Endothelial cell of umbilical vein (primary cell): Measurements from ENCODE around the gene PHACTR1. TPM values are rescaled to one million over a fixed set of nuclear protein-coding genes. Genes with fewer than 3 reads are reported as not detected.

ENCODE experiments used
- BruUV-seq: library from RNA; stranded (reverse); fragments of 400-500 nt; replicated peaks from 2 replicates; lab custom pipeline; 2021; lab: Mats Ljungman, UMichigan
- CTCF ChIA-PET: fragments of 300-600, 350-600 bp; sonication (Branson Sonifier 250); formaldehyde crosslinking; loops from one replicate; lab custom pipeline; 2021; ENCODE audit warnings: antibody characterized with exemption, inconsistent platforms; lab: Charles Lee
- POLR2A ChIA-PET: fragments of 300-600, 350-600 bp; sonication (Branson Sonifier 250); formaldehyde crosslinking; loops from one replicate; lab custom pipeline; 2021; ENCODE audit warnings: antibody characterized with exemption, inconsistent platforms; lab: Charles Lee
- DNase-seq: peaks from one replicate; pipeline ENCODE4 v3.0.0-alpha.2; 2011; ENCODE audit warnings: low read depth, low spot score
- FAIRE-seq: peaks from 2 replicates; lab custom pipeline; 2011; peaks lifted over from hg19 to GRCh38; lab: Jason Lieb, UNC
- H2AFZ ChIP-seq: 2 replicates; pipeline ENCODE4 v1.6.0; 2012; ENCODE audit warnings: low read depth, low read length, control low read depth, inconsistent platforms
- H3K27ac ChIP-seq: 2 replicates; pipeline ENCODE4 v1.5.1; 2011; ENCODE audit warnings: low read depth, mild to moderate bottlenecking, control low read depth, low read length, moderate library complexity; ENCODE audit not compliant: insufficient read depth
- H3K27me3 ChIP-seq, 2 experiments: 2 replicates each; pipeline versions ENCODE4 v1.6.0 to v1.6.1; 2011; ENCODE audit warnings: low read length in 2 of 2, mixed read lengths in 1 of 2; ENCODE audit not compliant: control insufficient read depth in 2 of 2, insufficient read depth in 2 of 2
- H3K36me3 ChIP-seq, 2 experiments: 2 replicates in 1 of 2; 3 replicates in 1 of 2; pipeline ENCODE4 v1.5.1; 2011; ENCODE audit warnings: low read length in 2 of 2, mild to moderate bottlenecking in 1 of 2, moderate library complexity in 1 of 2; ENCODE audit not compliant: control insufficient read depth in 2 of 2, insufficient read depth in 2 of 2; ENCODE audit errors: extremely low read depth in 1 of 2
- H3K4me1 ChIP-seq: 3 replicates; pipeline ENCODE4 v1.5.1; 2011; ENCODE audit warnings: mild to moderate bottlenecking, low read length; ENCODE audit not compliant: control insufficient read depth, insufficient read depth; ENCODE audit errors: extremely low read depth
- H3K4me2 ChIP-seq: 2 replicates; pipeline ENCODE4 v1.6.1; 2011; ENCODE audit warnings: low read length, control low read depth, mixed read lengths; ENCODE audit not compliant: insufficient read depth
- H3K4me3 ChIP-seq, 3 experiments: fragments of 200-600 bp in 1 of 3; sonication (generic), shearing (Covaris generic) in 1 of 3; replicated peaks in 1 of 3; 2 replicates each; pipeline ENCODE4 v1.5.1; 2011 to 2016; ENCODE audit warnings: control low read depth in 3 of 3, low read length in 3 of 3, mild to moderate bottlenecking in 2 of 3, inconsistent platforms in 1 of 3, low read depth in 1 of 3, moderate library complexity in 1 of 3; ENCODE audit not compliant: insufficient read depth in 1 of 3
- H3K79me2 ChIP-seq: 2 replicates; pipeline ENCODE4 v1.6.0; 2012; ENCODE audit warnings: low read length, inconsistent platforms; ENCODE audit not compliant: control insufficient read depth, insufficient read depth
- H3K9ac ChIP-seq: replicated peaks from 2 replicates; pipeline ENCODE3; 2011; ENCODE audit warnings: low read length, control low read depth; ENCODE audit not compliant: insufficient read depth; ENCODE audit errors: extremely low read depth
- H3K9me1 ChIP-seq: replicated peaks from 3 replicates; pipeline ENCODE4 v1.6.0; 2011; ENCODE audit warnings: mild to moderate bottlenecking, low read length; ENCODE audit not compliant: control insufficient read depth, insufficient read depth; ENCODE audit errors: extremely low read depth
- H3K9me3 ChIP-seq: replicated peaks from 2 replicates; pipeline ENCODE4 v1.5.1; 2012; ENCODE audit warnings: low read length, inconsistent platforms; ENCODE audit not compliant: control insufficient read depth, insufficient read depth
- H4K20me1 ChIP-seq: replicated peaks from 2 replicates; pipeline ENCODE3; 2011; ENCODE audit warnings: mild to moderate bottlenecking, low read length; ENCODE audit not compliant: control insufficient read depth, insufficient read depth; ENCODE audit errors: extremely low read depth
- FOS ChIP-seq: IDR thresholded peaks from 2 replicates; pipeline ENCODE4 v1.6.1; 2011; ENCODE audit warnings: mild to moderate bottlenecking, low read length, moderate library complexity, borderline replicate concordance; ENCODE audit not compliant: insufficient read depth
- MYC ChIP-seq: IDR thresholded peaks from one replicate; pipeline ENCODE4 v1.6.1; 2011; ENCODE audit warnings: mild to moderate bottlenecking, low read depth, low read length
- POLR2A ChIP-seq: IDR thresholded peaks from 2 replicates; pipeline ENCODE4 v1.6.1; 2012; ENCODE audit warnings: low read depth, mild to moderate bottlenecking, control low read depth, low read length
- dilution Hi-C: fragments of 300-500 bp; cut with MboI; formaldehyde crosslinking; loops from one replicate; pipeline ENCODE4 v1.15.0; 2019; ENCODE audit warnings: low sequenced_read_pairs; ENCODE audit not compliant: extremely low pct_ligation_motif_present
- intact Hi-C: fragments of 100-400 bp; cut with micrococcal nuclease; formaldehyde crosslinking; loops from one replicate; pipeline ENCODE4 v1.10.0; 2022
- polyA plus RNA-seq, 4 experiments: library from polyadenylated mRNA; depleted of rRNA in 3 of 4; stranded (reverse) in 3 of 4; unstranded in 1 of 4; fragments of >200 nt; gene quantifications; 2 replicates each; pipeline versions ENCODE4 v1.2.1 to v1.2.3, GENCODE V29; 2011 to 2012; ENCODE audit warnings: missing spikeins in 1 of 4
- total RNA-seq: library from RNA; stranded (reverse); gene quantifications from 2 replicates; pipeline ENCODE4 v1.2.3, GENCODE V29; 2021
- TF ChIP-seq, protein P1 (sequence below), 2 donors: IDR thresholded peaks; 1 replicate in 1 of 2; 2 replicates in 1 of 2; pipeline ENCODE4 v1.5.1; 2011; ENCODE audit warnings: low read length in 2 of 2, mild to moderate bottlenecking in 2 of 2, moderate library complexity in 2 of 2, control low read depth in 1 of 2, inconsistent platforms in 1 of 2, low read depth in 1 of 2; ENCODE audit not compliant: insufficient read depth in 1 of 2; ENCODE audit errors: extremely low read depth in 1 of 2
- TF ChIP-seq, protein P2 (sequence below): IDR thresholded peaks from 2 replicates; pipeline ENCODE4 v1.6.1; 2011; ENCODE audit not compliant: insufficient read depth, insufficient read length

Gene PHACTR1
- total and polyA plus RNA-seq, 2 donors (not counting 3 experiments of a cell fraction or from before 2014, with no cell fraction given) = 2.4 to 23.2 TPM

GRCh38 chr6:13089296-13089994, 372.9 kb downstream of the PHACTR1 start:
- Histone ChIP-seq H2AFZ (no peak overlapping the region), H3K9me1 (no peaks in the 10 kb centered on the region), H3K4me3 (no peak overlapping the region), H3K9ac (no peak overlapping the region), H3K4me2 (no peak overlapping the region), H3K36me3 (no peaks in the 10 kb centered on the region), H3K27ac (no peak overlapping the region), H3K27me3 (no peaks in the 10 kb centered on the region), H4K20me1 (no peaks in the 10 kb centered on the region), H3K79me2 (no peaks in the 10 kb centered on the region), H3K4me1 (peaks cover 10% of the 10 kb centered on the region), H3K9me3 (no peaks in the 10 kb centered on the region)
- FAIRE-seq (peak; percentile 85), DNase-seq (peak; percentile 30)
- intact Hi-C loops (no loop called here), dilution Hi-C loops (no loop called here)
- no TSS peak for BruUV-seq
- POLR2A ChIA-PET = no interaction called here
- no peak for TF ChIP-seq MYC
- TF ChIP-seq, protein P1, sequence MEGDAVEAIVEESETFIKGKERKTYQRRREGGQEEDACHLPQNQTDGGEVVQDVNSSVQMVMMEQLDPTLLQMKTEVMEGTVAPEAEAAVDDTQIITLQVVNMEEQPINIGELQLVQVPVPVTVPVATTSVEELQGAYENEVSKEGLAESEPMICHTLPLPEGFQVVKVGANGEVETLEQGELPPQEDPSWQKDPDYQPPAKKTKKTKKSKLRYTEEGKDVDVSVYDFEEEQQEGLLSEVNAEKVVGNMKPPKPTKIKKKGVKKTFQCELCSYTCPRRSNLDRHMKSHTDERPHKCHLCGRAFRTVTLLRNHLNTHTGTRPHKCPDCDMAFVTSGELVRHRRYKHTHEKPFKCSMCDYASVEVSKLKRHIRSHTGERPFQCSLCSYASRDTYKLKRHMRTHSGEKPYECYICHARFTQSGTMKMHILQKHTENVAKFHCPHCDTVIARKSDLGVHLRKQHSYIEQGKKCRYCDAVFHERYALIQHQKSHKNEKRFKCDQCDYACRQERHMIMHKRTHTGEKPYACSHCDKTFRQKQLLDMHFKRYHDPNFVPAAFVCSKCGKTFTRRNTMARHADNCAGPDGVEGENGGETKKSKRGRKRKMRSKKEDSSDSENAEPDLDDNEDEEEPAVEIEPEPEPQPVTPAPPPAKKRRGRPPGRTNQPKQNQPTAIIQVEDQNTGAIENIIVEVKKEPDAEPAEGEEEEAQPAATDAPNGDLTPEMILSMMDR (IDR thresholded peaks at IDR 0.05; ENCODE audit: extremely low read depth in 1 of 2, insufficient read depth in 1 of 2, low read depth in 1 of 2, low read length in 2 of 2) = no peak
- TF ChIP-seq POLR2A = no peak
- TF ChIP-seq, protein P2, sequence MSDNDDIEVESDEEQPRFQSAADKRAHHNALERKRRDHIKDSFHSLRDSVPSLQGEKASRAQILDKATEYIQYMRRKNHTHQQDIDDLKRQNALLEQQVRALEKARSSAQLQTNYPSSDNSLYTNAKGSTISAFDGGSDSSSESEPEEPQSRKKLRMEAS = no peak
- peak; percentile 53 for TF ChIP-seq FOS
- CTCF ChIA-PET = interaction anchor here (1.2 to 1.6 kb wide), 5 partner anchors 9 to 177 kb away, joined by 3 to 8 read pairs (median 4); no protein-coding TSS in a partner anchor
